ENCODE data around the gene DDX39A. TPM values are rescaled to one million over a fixed set of nuclear protein-coding genes. Genes with fewer than 3 reads are reported as not detected.
A peak's percentile ranks its signal among the peaks of the same experiment; 100 is the strongest.

DDX39A gene
- total RNA-seq, 1 donor from 2014 or later, result 81.8 TPM

DNA sequence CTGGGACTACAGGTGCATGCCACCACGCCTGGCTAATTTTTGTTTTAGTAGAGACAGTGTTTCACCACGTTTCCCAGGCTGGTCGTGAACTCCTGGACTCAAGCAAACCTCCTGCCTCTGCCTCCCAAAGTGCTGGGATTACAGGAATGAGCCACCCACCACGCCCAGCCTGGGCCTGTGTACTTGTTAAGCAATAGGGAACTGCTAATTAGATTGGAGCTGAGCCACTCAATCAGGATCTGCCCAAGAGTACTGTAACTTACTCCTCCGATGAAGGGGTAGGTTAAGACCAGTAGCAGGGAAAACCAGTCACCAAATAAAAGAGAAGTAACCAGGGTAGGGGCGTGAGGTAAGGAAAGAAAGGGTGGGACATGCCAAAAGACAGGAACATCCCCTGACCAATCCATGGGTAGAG is 2.3 kb downstream of the DDX39A start:
- TF ChIP-seq, protein P1, sequence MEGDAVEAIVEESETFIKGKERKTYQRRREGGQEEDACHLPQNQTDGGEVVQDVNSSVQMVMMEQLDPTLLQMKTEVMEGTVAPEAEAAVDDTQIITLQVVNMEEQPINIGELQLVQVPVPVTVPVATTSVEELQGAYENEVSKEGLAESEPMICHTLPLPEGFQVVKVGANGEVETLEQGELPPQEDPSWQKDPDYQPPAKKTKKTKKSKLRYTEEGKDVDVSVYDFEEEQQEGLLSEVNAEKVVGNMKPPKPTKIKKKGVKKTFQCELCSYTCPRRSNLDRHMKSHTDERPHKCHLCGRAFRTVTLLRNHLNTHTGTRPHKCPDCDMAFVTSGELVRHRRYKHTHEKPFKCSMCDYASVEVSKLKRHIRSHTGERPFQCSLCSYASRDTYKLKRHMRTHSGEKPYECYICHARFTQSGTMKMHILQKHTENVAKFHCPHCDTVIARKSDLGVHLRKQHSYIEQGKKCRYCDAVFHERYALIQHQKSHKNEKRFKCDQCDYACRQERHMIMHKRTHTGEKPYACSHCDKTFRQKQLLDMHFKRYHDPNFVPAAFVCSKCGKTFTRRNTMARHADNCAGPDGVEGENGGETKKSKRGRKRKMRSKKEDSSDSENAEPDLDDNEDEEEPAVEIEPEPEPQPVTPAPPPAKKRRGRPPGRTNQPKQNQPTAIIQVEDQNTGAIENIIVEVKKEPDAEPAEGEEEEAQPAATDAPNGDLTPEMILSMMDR (IDR thresholded peaks at IDR 0.05), result no peak
- Histone ChIP-seq H3K4me1 (peaks cover 60% of the 10 kb centered on the region), H3K27me3 (no peaks in the 10 kb centered on the region), H3K9me3 (no peaks in the 10 kb centered on the region), H3K27ac (no peak overlapping the region), H3K36me3 (peaks cover 0 to 10% of the 10 kb centered on the region in 2 donors), H3K4me3 (no peak overlapping the region)
- peak in 1 of 2 donors; percentile 85 for DNase-seq (ENCODE audit: extremely low spot score in 2 of 2)
- intact Hi-C loops (cut with DNase I), result loop anchor here (10.0 kb wide), 1 partner anchor 212 kb away; the partner anchor contains the start of gene ADGRL1

- no peak for DNase-seq (ENCODE audit: extremely low spot score in 2 of 2)
- Histone ChIP-seq H3K27me3 (no peaks in the 10 kb centered on the region), H3K4me1 (peaks cover 62% of the 10 kb centered on the region), H3K9me3 (no peaks in the 10 kb centered on the region), H3K4me3 (no peak overlapping the region), H3K27ac (no peak overlapping the region), H3K36me3 (peaks cover 0 to 27% of the 10 kb centered on the region in 2 donors)
- intact Hi-C loops (cut with DNase I), result loop anchor here (10.0 kb wide), 1 partner anchor 210 kb away; the partner anchor contains the start of gene ADGRL1
- TF ChIP-seq POLR2AphosphoS5 (IDR thresholded peaks at IDR 0.05; ENCODE audit: insufficient read depth in 1 of 2, low read depth in 1 of 2), result no peak
- TF ChIP-seq POLR2A (IDR thresholded peaks at IDR 0.05), result no peak
- TF ChIP-seq, protein P1 (IDR thresholded peaks at IDR 0.05), result no peak
These were observed 4.0 kb downstream of the DDX39A start for GRCh38 chr19:14414926-14415690.

- Histone ChIP-seq H3K27me3 (no peaks in the 10 kb centered on the region), H3K36me3 (peaks cover 0 to 41% of the 10 kb centered on the region in 2 donors), H3K27ac (no peak overlapping the region), H3K4me1 (peaks cover 62% of the 10 kb centered on the region), H3K4me3 (no peak overlapping the region), H3K9me3 (no peaks in the 10 kb centered on the region)
- intact Hi-C loops (cut with DNase I), result loop anchor here (10.0 kb wide), 1 partner anchor 209 kb away; the partner anchor contains the start of gene ADGRL1
- TF ChIP-seq POLR2A (IDR thresholded peaks at IDR 0.05) (no peak), POLR2AphosphoS5 (IDR thresholded peaks at IDR 0.05; ENCODE audit: insufficient read depth in 1 of 2, low read depth in 1 of 2) (no peak)
- TF ChIP-seq, protein P1 (IDR thresholded peaks at IDR 0.05), result no peak
- DNase-seq (ENCODE audit: extremely low spot score in 2 of 2), result no peak
These were observed 5.4 kb downstream of the DDX39A start for GRCh38 chr19:14413693-14414181.

DNA sequence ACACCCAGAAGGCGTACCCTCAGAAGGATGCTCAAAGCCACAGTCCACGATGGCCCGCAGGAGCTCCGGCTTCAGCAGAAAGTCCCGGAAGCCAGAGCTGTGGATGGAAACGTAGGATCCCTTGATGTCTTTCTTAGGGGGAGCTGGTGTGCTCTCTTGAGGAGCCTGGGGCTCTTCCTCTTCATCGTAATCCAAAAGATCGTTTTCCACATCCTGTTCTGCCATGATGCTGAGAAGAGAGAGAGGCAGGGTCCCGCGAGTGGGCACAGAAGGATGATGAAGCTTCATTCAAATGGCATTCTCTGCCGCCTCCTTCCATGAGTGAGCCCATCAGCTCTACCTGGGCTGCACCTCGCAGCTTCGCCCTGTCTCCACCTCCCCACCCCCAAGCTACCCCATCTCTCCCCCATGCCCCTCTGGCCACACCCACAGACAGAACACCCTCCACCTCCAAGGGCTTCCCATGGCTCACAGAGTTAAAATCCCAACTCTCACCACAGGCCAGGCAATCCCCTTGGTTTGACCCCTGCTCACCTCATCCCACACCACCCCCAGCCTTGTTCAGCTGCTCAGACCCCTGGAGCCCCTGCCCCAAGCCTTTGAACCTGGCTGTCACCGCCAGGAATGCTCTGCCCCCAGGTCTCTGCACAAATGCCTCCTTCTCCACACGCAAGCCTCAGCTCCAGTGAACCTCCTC is 6.0 kb downstream of the DDX39A start:
- no peak for DNase-seq (ENCODE audit: extremely low spot score in 2 of 2)
- TF ChIP-seq, protein P1 (IDR thresholded peaks at IDR 0.05), result no peak
- Histone ChIP-seq H3K27ac (no peak overlapping the region), H3K9me3 (no peaks in the 10 kb centered on the region), H3K4me3 (no peak overlapping the region), H3K27me3 (no peaks in the 10 kb centered on the region), H3K36me3 (peaks cover 0 to 47% of the 10 kb centered on the region in 2 donors), H3K4me1 (peaks cover 56% of the 10 kb centered on the region)
- intact Hi-C loops (cut with DNase I), result loop anchor here (10.0 kb wide), 1 partner anchor 208 kb away; the partner anchor contains the start of gene ADGRL1

Data from vagina (tissue), 2 donors.